Activated naive CD4-positive, alpha-beta T cell treated with anti-CD3 and anti-CD28 coated beads for 36 hours (primary cell): Measurements from ENCODE around the gene G6PC1. TPM values are rescaled to one million over a fixed set of nuclear protein-coding genes. Genes with fewer than 3 reads are reported as not detected.

Experiments
- CTCF ChIA-PET: fragments of 350-600 bp; sonication (Branson Sonifier 250); formaldehyde crosslinking; loops from one replicate; lab custom pipeline; 2021; ENCODE audit warnings: antibody characterized with exemption; lab: Charles Lee
- DNase-seq: peaks from one replicate; pipeline ENCODE4 v3.0.0-alpha.2; 2020
- H3K27ac Mint-ChIP-seq: one replicate; pipeline ENCODE4 v1.8.0; 2021; ENCODE audit warnings: mild to moderate bottlenecking, mixed read lengths
- H3K27me3 Mint-ChIP-seq: one replicate; pipeline ENCODE4 v1.8.0; 2021; ENCODE audit warnings: low read depth, mixed read lengths
- H3K36me3 Mint-ChIP-seq: one replicate; pipeline ENCODE4 v1.8.0; 2021; ENCODE audit warnings: low read depth, mixed read lengths
- H3K4me1 Mint-ChIP-seq: one replicate; pipeline ENCODE4 v1.8.0; 2021; ENCODE audit warnings: low read depth, mixed read lengths
- H3K4me3 Mint-ChIP-seq: one replicate; pipeline ENCODE4 v1.8.0; 2021; ENCODE audit warnings: mild to moderate bottlenecking, moderate library complexity, mixed read lengths
- H3K9me3 Mint-ChIP-seq: one replicate; pipeline ENCODE4 v1.8.0; 2021; ENCODE audit warnings: mixed read lengths
- intact Hi-C: fragments of 100-400 bp; cut with micrococcal nuclease; formaldehyde crosslinking; loops from one replicate; pipeline ENCODE4 v1.15.1; 2023
- total RNA-seq, 2 experiments: library from RNA; stranded (reverse); gene quantifications; one replicate each; pipeline ENCODE4 v1.2.3, GENCODE V29; 2021

The G6PC1 gene
- total RNA-seq, 2 experiments from 2014 or later, result not detected

DNA sequence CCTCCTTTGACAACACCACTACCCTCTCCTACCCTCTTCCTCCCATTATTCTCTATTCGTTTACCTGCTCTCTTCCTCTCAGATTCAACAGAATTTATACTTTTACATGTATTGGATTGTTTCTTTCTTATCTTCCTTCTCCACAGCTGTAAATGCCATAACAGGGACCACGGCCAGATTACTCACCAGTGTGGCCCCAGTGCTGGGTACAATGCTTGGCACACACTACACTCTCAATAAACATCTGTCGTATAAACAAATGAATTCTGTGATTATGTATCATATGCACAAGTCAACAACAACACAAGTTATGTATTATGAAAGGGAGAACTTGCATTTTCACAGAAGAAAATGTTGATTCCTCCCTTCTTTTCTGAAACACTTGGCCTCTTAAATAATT lies 43.6 kb downstream of the G6PC1 start:
- intact Hi-C loops, result no loop called here
- DNase-seq, result no peak
- H3K27me3 Mint-ChIP-seq, result no peaks in the 10 kb centered on the region
- H3K9me3 Mint-ChIP-seq, result no peaks in the 10 kb centered on the region
- H3K4me1 Mint-ChIP-seq, result no peaks in the 10 kb centered on the region
- H3K27ac Mint-ChIP-seq, result no peak overlapping the region
- H3K4me3 Mint-ChIP-seq, result no peak overlapping the region
- CTCF ChIA-PET, result no interaction called here
- H3K36me3 Mint-ChIP-seq, result peaks cover 5% of the 10 kb centered on the region

DNA sequence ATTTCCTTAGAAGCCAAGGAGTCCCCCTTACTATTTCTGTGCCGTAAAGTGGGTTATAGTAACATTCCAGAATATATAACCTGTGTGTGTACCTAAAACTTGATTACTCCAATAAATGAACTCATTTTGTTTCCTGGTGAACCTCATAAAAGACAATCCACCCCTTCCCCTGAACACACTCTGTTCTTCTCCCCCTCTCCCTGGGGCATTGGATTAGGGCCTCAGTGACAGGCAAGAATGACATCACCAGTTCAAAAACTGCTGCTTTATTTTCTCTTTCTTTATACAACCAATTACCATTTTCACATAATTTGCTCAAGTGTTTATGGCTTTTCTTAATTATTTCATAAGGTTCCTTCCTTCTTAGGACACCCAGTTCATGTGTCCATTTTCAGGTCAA lies 46.2 kb downstream of the G6PC1 start:
- H3K9me3 Mint-ChIP-seq, result no peaks in the 10 kb centered on the region
- peaks cover 14% of the 10 kb centered on the region for H3K36me3 Mint-ChIP-seq
- no peak overlapping the region for H3K4me3 Mint-ChIP-seq
- H3K27me3 Mint-ChIP-seq, result no peaks in the 10 kb centered on the region
- no peaks in the 10 kb centered on the region for H3K4me1 Mint-ChIP-seq
- no peak overlapping the region for H3K27ac Mint-ChIP-seq
- intact Hi-C loops, result no loop called here
- DNase-seq, result no peak
- CTCF ChIA-PET, result interaction anchor here (0.5 kb wide), 1 partner anchor 18 kb away, joined by 3 read pairs; no protein-coding TSS in a partner anchor

DNA sequence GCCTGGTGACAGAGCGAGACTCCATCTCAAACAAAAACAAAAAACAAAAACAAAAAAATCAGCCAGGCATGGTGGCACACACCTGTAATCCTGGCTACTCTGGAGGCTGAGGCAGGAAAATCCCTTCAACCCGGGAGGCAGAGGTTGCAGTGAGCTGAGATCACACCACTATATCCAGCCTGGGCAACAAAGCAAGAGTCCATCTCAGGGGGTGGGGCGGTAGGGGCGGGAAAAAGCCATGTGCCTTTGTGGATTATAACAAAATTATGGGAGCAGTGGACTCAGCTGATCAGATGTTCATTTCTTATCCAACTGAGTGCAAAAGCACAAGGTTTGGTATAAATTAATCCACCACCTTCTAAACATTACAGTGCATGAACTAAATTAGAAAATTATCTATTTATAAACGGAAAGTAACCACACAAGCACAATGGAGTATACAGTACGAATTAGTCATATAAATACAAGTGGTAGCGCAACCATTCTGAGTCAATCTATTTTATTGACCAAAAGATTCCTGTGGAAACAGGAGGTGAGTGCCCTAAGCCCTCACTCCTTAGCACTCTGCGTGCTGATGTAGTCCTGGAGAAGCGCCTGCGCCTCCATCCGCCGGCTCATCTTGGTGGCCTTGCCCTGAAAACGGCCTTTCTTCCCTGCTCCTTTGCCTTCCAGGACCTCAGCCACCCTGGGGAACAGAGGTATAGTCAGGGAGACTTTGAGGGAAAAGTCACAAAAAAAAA lies 49.6 kb downstream of the G6PC1 start:
- no peak overlapping the region for H3K4me3 Mint-ChIP-seq
- peaks cover 25% of the 10 kb centered on the region for H3K36me3 Mint-ChIP-seq
- intact Hi-C loops, result no loop called here

More for the DNA sequence above, 49.6 kb downstream of the G6PC1 start:
- Mint-ChIP-seq H3K4me1 (no peaks in the 10 kb centered on the region), H3K9me3 (no peaks in the 10 kb centered on the region), H3K27me3 (no peaks in the 10 kb centered on the region), H3K27ac (no peak overlapping the region)
- no peak for DNase-seq
- CTCF ChIA-PET, result no interaction called here

Other genes starting within 250 kb of the G6PC1 start
- 1 to 10 TPM; 9.1 to 9.9 TPM for gene TUBG2, start 241.5 kb upstream of the G6PC1 start, total RNA-seq
- gene PLEKHH3, start 223.8 kb upstream of the G6PC1 start, total RNA-seq, result under 1 TPM; 0.62 to 0.77 TPM
- under 1 TPM; 0.14 to 0.20 TPM for gene CCR10, start 219.0 kb upstream of the G6PC1 start, total RNA-seq
- 1 to 10 TPM; 1.4 to 1.5 TPM for gene CNTNAP1, start 218.3 kb upstream of the G6PC1 start, total RNA-seq
- gene EZH1, start 155.8 kb upstream of the G6PC1 start, total RNA-seq, result 10 to 100 TPM; 31.9 to 34.0 TPM
- gene RAMP2, start 139.6 kb upstream of the G6PC1 start, total RNA-seq, result not detected
- 10 to 100 TPM; 57.5 to 58.2 TPM for gene VPS25, start 127.3 kb upstream of the G6PC1 start, total RNA-seq
- gene WNK4, start 120.2 kb upstream of the G6PC1 start, total RNA-seq, result under 1 TPM; 0.17 to 0.41 TPM
- gene COA3, start 102.1 kb upstream of the G6PC1 start, total RNA-seq, result 10 to 100 TPM; 23.7 to 24.4 TPM
- gene CNTD1, start 101.9 kb upstream of the G6PC1 start, total RNA-seq, result not detected
- 10 to 100 TPM; 64.1 to 71.3 TPM for gene BECN1, start 76.5 kb upstream of the G6PC1 start, total RNA-seq
- gene PSME3, start 67.4 kb upstream of the G6PC1 start, total RNA-seq, result 10 to 100 TPM; 84.7 to 87.0 TPM
- gene AOC2, start 56.2 kb upstream of the G6PC1 start, total RNA-seq, result 1 to 10 TPM; 2.0 to 2.6 TPM
- 1 to 10 TPM; 1.4 to 2.6 TPM for gene AOC3, start 49.6 kb upstream of the G6PC1 start, total RNA-seq
- gene AARSD1, start 63.7 kb downstream of the G6PC1 start, total RNA-seq, result 10 to 100 TPM; 48.4 to 49.3 TPM
- gene PTGES3L, start 79.3 kb downstream of the G6PC1 start, total RNA-seq, result under 1 TPM; 0.33 to 0.57 TPM
- 1 to 10 TPM; 5.9 to 6.5 TPM for gene RUNDC1, start 79.8 kb downstream of the G6PC1 start, total RNA-seq
- gene RPL27, start 97.6 kb downstream of the G6PC1 start, total RNA-seq, result 1,000 to 10,000 TPM; 1,974 to 2,033 TPM
- gene IFI35, start 106.0 kb downstream of the G6PC1 start, total RNA-seq, result 10 to 100 TPM; 43.9 to 50.5 TPM
- gene VAT1, start 121.6 kb downstream of the G6PC1 start, total RNA-seq, result 10 to 100 TPM; 32.6 to 34.7 TPM
- gene RND2, start 124.4 kb downstream of the G6PC1 start, total RNA-seq, result not detected
- 10 to 100 TPM; 77.4 to 80.6 TPM for gene BRCA1, start 224.6 kb downstream of the G6PC1 start, total RNA-seq